ENCODE results near the gene PCDH10.

PCDH10 gene, protein sequence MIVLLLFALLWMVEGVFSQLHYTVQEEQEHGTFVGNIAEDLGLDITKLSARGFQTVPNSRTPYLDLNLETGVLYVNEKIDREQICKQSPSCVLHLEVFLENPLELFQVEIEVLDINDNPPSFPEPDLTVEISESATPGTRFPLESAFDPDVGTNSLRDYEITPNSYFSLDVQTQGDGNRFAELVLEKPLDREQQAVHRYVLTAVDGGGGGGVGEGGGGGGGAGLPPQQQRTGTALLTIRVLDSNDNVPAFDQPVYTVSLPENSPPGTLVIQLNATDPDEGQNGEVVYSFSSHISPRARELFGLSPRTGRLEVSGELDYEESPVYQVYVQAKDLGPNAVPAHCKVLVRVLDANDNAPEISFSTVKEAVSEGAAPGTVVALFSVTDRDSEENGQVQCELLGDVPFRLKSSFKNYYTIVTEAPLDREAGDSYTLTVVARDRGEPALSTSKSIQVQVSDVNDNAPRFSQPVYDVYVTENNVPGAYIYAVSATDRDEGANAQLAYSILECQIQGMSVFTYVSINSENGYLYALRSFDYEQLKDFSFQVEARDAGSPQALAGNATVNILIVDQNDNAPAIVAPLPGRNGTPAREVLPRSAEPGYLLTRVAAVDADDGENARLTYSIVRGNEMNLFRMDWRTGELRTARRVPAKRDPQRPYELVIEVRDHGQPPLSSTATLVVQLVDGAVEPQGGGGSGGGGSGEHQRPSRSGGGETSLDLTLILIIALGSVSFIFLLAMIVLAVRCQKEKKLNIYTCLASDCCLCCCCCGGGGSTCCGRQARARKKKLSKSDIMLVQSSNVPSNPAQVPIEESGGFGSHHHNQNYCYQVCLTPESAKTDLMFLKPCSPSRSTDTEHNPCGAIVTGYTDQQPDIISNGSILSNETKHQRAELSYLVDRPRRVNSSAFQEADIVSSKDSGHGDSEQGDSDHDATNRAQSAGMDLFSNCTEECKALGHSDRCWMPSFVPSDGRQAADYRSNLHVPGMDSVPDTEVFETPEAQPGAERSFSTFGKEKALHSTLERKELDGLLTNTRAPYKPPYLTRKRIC

GRCh38 chr4:133148690-133149363 is at the start of gene PCDH10:
Gene PCDH10, plus strand, starts transcription at chr4:133149294. Its CDS starts 847 bp downstream, at chr4:133150141.
- no peak for DNase-seq (ENCODE audit: low read depth in 3 of 3)

GRCh38 chr4:133102043-133102442 is 47.1 kb upstream of the PCDH10 start:
- DNase-seq (ENCODE audit: low read depth in 3 of 3), result no peak

GRCh38 chr4:133102612-133103409 is 46.3 kb upstream of the PCDH10 start:
- DNase-seq (ENCODE audit: low read depth in 3 of 3), result no peak

- DNase-seq (ENCODE audit: low read depth in 3 of 3), result no peak
Observed at GRCh38 chr4:133112641-133113040, 36.5 kb upstream of the PCDH10 start.

DNA sequence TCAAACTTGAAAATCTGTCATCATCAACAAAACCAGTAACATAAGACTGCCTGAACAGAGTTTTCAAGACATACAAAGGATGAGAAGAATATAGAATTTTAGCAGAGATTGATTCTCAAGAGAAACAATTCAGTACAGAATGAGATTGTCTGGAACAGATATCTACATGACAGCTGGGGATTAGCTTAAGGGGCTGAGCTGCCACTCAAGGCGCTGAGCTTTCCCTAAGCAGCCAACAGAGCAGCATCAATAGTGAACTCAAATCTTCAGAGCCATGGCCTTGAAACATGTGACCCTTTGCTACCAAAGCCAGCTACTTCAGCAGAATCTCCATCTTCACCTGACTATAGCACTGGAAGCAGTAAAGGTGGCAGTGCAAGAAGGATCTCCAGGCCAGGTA is 24.3 kb upstream of the PCDH10 start:
- DNase-seq (ENCODE audit: low read depth in 3 of 3), result no peak

GRCh38 chr4:133127500-133127899 is 21.6 kb upstream of the PCDH10 start:
- no peak for DNase-seq (ENCODE audit: low read depth in 3 of 3)

- no peak for DNase-seq (ENCODE audit: low read depth in 3 of 3)
Observed at GRCh38 chr4:133129237-133129636, 19.9 kb upstream of the PCDH10 start.

- no peak for DNase-seq (ENCODE audit: low read depth in 3 of 3)
Observed at GRCh38 chr4:133130171-133130570, 18.9 kb upstream of the PCDH10 start.

GRCh38 chr4:133131829-133132460 is 17.1 kb upstream of the PCDH10 start:
- no peak for DNase-seq (ENCODE audit: low read depth in 3 of 3)

DNA sequence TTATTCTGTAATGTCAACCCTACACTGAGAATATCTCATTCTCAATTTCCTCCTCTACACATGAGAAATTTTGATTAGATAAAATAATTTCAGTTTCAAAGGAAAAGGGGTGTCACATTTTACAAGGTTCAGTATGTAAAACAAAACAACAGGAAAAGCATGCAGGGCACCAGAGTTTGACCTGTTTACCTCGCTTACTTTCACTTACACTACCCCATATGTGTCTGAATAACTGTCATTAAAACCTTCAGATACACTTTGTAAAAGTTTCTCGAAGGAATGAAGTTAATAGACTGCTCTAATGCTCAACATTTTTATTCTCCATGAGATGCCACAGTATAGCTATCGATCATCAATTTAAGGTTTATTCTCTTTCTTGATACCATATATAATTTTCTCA is 12.3 kb upstream of the PCDH10 start:
- DNase-seq (ENCODE audit: low read depth in 3 of 3), result no peak

DNA sequence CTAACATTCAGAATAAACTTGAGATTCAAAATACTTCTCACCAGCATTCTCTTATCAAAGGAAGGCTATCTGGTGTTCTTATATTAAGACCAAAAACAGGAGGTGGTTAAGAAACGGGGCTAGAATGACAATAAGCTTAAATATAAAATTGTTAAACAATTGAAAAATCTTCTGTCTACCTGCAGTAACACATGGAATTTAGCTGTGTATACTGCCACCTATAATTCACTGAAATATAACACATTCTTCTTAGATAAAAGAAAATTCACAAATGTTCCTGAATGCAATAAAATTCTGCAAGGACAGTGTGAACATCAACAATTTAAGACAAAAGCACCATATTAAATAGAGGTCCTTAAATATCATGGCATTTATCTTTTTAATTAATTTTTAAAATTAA is 11.5 kb upstream of the PCDH10 start:
- DNase-seq (ENCODE audit: low read depth in 3 of 3), result no peak

DNA sequence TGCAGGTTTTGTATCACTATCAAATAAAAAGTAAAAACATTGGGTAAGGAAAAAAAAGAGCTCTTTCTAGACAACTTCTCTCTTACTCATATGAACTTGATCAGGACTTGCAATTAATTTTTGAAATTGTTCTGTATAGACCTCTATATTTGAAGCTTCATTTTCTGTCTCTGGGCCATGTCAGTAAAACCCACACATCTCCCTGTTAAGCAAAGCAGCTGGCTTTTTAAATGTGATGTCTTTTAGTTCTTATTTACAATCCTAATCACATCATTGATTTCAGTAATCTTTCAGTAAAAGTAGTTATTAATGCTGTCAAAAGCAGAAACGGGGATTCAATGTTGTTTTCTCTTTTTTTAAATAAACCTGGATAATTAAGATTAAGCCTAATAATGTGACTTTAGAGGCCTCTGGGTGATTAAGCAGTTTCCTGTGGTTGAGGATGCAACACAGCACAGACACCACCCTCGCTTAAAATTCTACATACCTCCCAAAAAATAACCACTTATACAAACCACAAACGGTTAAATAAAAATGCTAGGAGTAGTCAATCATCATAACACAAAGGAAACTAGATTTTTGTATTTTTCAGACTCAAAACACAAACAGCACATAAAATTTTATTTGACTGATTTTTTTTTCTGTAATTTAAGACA is 5.2 kb upstream of the PCDH10 start:
- no peak for DNase-seq (ENCODE audit: low read depth in 3 of 3)

- no peak for DNase-seq (ENCODE audit: low read depth in 3 of 3)
Observed at GRCh38 chr4:133145241-133145640, 3.9 kb upstream of the PCDH10 start.

DNA sequence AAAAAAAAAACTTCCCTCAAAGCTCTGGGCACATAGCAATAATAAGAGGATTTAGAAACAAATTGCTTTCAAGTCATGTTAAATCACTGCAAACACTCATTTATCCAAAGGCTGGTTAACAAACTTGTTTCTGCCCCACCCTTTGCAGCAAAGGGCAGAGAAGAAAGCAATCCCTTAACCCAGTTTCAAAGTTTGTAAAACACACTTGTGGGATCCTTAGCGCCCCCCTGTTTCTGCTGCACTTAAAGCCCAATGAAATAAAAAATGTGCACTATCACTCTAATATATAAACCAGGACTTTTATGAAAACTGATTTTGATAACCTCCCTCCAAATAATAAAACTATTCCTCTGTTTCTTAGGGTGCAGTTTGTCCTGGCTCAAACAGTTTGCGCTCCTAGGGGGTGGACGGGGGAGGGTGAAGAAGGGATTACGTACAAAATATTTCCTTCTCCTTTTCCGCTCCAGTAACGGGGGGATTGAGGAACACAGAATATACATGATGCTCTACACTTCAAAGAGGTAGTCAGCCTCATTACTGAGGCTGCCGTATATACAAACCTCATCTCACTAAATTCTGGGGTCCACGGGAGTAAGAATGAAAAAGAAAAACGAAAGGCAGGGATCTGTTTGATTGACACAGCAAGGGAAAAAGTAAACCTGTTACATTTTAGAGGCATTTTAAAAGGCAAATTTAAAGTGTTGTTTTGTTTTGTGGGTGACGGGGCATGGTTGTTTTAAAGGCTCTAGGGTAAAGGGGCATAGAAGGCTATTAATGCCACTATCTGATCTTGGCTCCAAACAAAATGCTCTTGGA is 3.1 kb upstream of the PCDH10 start:
- DNase-seq (ENCODE audit: low read depth in 3 of 3), result no peak

GRCh38 chr4:133146574-133147241 is 2.4 kb upstream of the PCDH10 start:
- no peak for DNase-seq (ENCODE audit: low read depth in 3 of 3)

DNA sequence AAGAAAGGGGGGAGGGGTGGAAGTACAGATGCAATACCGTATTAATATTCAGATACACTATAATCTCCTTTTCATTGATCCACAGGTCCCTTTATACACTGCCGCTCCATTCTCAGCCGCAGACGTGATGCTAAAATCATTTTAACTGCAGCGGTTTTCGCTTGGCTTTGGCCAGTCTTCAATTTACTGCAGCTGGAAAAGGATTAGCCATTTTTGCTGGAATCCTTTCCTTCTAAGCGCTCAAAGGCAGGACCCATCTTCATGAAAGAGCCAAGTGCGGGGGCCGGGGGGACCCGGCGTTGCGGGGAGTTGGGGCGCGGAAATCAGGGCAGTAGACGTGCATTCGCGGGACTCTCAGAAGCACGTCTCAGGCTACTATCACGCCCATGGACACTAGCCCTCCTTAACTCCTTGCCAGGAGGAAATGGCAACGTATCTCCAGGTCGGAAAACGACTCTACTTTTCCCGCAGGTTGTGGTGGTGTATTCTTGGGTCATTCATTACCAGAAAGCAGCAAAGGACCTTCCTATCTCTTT is 1.7 kb upstream of the PCDH10 start:
- DNase-seq (ENCODE audit: low read depth in 3 of 3), result no peak

- no peak for DNase-seq (ENCODE audit: low read depth in 3 of 3)
Observed at GRCh38 chr4:133147921-133148689, 989 bp upstream of the PCDH10 start.

GRCh38 chr4:133149364-133149695 is 236 bp downstream of the PCDH10 start:
- DNase-seq (ENCODE audit: low read depth in 3 of 3), result no peak
